Nephron progenitor cell (in vitro differentiated cells): Measurements from ENCODE around the gene FCAMR.
A peak's percentile ranks its signal among the peaks of the same experiment; 100 is the strongest.

ENCODE experiments used
- DNase-seq: peaks from one replicate; pipeline ENCODE4 v3.0.0; 2021
- H3K27ac Mint-ChIP-seq: 2 replicates; pipeline ENCODE4 v1.8.0; 2021; ENCODE audit warnings: mild to moderate bottlenecking, moderate library complexity, mixed read lengths
- H3K27me3 Mint-ChIP-seq: 2 replicates; pipeline ENCODE4 v1.8.0; 2021; ENCODE audit warnings: mild to moderate bottlenecking, low read depth, mixed read lengths; ENCODE audit not compliant: poor library complexity
- H3K36me3 Mint-ChIP-seq: 2 replicates; pipeline ENCODE4 v1.8.0; 2021; ENCODE audit warnings: low read depth, mixed read lengths
- H3K4me1 Mint-ChIP-seq: 2 replicates; pipeline ENCODE4 v1.8.0; 2021; ENCODE audit warnings: mixed read lengths
- H3K4me3 Mint-ChIP-seq: 2 replicates; pipeline ENCODE4 v1.8.0; 2021; ENCODE audit warnings: mild to moderate bottlenecking, moderate library complexity, mixed read lengths
- H3K9me3 Mint-ChIP-seq: 2 replicates; pipeline ENCODE4 v1.8.0; 2021; ENCODE audit warnings: mild to moderate bottlenecking, moderate library complexity, mixed read lengths
- CTCF ChIP-seq: fragments of 200-600 bp; sonication (generic); IDR thresholded peaks from 2 replicates; pipeline ENCODE4 v1.5.0; 2021; ENCODE audit warnings: antibody characterized with exemption

FCAMR gene

DNA sequence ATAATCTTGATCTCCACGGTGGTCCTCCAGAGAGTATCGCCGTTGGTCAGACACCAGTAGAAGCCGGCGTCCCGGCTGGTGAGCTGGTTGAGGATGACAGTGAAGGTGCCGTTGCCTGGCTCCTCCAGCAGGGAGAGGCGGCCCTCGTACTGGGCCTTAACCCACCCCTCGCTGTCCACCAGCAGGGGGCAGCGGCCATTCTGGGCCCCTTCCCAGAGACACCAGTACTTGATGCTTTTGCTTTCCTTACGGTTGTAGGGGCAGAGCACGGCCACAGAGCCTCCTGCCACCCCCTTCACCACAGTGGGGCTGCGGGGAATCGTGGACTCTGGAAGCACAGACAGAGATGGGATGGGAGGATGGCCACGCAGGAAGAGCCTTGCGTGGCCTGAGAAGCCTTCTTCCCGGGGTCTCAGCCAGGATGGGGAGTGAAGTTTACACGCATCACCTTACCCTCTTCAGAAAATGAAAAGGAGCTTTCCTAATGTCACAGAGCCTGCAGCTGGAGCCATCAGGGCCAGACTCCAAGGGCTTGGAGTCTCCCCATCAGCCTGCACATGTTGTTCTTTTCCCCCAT, 34.7 kb downstream of the FCAMR start:
- H3K4me3 Mint-ChIP-seq: no peak overlapping the region
- H3K27me3 Mint-ChIP-seq: peaks cover 24% of the 10 kb centered on the region
- H3K27ac Mint-ChIP-seq: no peak overlapping the region
- H3K4me1 Mint-ChIP-seq: peaks cover 22% of the 10 kb centered on the region
- peak; percentile 61 for TF ChIP-seq CTCF
- H3K36me3 Mint-ChIP-seq: no peaks in the 10 kb centered on the region
- no peaks in the 10 kb centered on the region for H3K9me3 Mint-ChIP-seq
- peak; percentile 49 for DNase-seq

DNA sequence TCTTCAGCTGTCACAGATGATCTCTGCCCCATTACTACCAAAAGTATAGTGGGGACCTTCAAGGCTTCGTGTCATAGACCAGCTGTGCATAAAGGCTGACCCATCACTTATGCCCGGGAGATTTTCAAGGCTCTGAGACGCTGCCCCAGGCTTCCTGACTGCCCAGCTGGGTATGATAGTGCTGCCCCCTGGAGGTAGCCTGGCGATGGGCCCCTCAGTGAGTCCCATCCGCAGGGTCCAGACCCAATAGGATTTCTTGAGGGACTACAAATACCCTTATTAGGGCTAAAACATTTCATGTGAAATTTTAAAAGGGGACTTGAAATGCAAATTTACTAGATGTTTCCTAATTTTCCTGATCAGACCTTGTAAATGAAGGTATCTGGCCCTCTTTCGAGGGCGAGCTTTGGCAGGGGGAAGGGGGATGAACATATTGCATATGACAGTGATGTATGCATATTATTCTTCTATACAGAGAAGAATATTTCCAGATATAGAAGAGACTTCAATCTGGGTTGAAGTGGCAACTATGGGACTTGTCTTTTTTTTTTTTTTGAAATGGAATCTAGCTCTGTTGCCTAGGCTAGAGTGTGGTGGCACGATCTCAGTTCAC, 36.8 kb downstream of the FCAMR start:
- DNase-seq: peak; percentile 25
- Mint-ChIP-seq H3K36me3 (no peaks in the 10 kb centered on the region), H3K27ac (no peak overlapping the region), H3K4me3 (no peak overlapping the region), H3K4me1 (peaks cover 27% of the 10 kb centered on the region), H3K27me3 (peaks cover 28% of the 10 kb centered on the region), H3K9me3 (no peaks in the 10 kb centered on the region)
- peak; percentile 35 for TF ChIP-seq CTCF

- H3K9me3 Mint-ChIP-seq: no peaks in the 10 kb centered on the region
- H3K27me3 Mint-ChIP-seq: peaks cover 21% of the 10 kb centered on the region
- no peak for DNase-seq
- peak overlapping the region; percentile 89 for H3K27ac Mint-ChIP-seq
- H3K4me3 Mint-ChIP-seq: no peak overlapping the region
- TF ChIP-seq CTCF: no peak
- no peaks in the 10 kb centered on the region for H3K36me3 Mint-ChIP-seq
- peaks cover 27% of the 10 kb centered on the region for H3K4me1 Mint-ChIP-seq
Observed at GRCh38 chr1:206932177-206932576, 38.1 kb downstream of the FCAMR start.

GRCh38 chr1:206931709-206932108, 38.6 kb downstream of the FCAMR start:
- Mint-ChIP-seq H3K4me3 (no peak overlapping the region), H3K27me3 (peaks cover 21% of the 10 kb centered on the region), H3K27ac (peak overlapping the region; percentile 89), H3K4me1 (peaks cover 27% of the 10 kb centered on the region), H3K9me3 (no peaks in the 10 kb centered on the region), H3K36me3 (no peaks in the 10 kb centered on the region)
- no peak for TF ChIP-seq CTCF
- DNase-seq: no peak

- H3K4me3 Mint-ChIP-seq: no peak overlapping the region
- peaks cover 27% of the 10 kb centered on the region for H3K4me1 Mint-ChIP-seq
- no peaks in the 10 kb centered on the region for H3K36me3 Mint-ChIP-seq
- no peak for DNase-seq
- H3K27me3 Mint-ChIP-seq: peaks cover 17% of the 10 kb centered on the region
- H3K9me3 Mint-ChIP-seq: no peaks in the 10 kb centered on the region
- H3K27ac Mint-ChIP-seq: peak overlapping the region; percentile 68
- no peak for TF ChIP-seq CTCF
Observed at GRCh38 chr1:206930210-206930798, 40.0 kb downstream of the FCAMR start.

- H3K4me1 Mint-ChIP-seq: peaks cover 27% of the 10 kb centered on the region
- H3K36me3 Mint-ChIP-seq: no peaks in the 10 kb centered on the region
- no peak for TF ChIP-seq CTCF
- no peak overlapping the region for H3K4me3 Mint-ChIP-seq
- H3K27me3 Mint-ChIP-seq: peaks cover 17% of the 10 kb centered on the region
- no peaks in the 10 kb centered on the region for H3K9me3 Mint-ChIP-seq
- DNase-seq: no peak
- H3K27ac Mint-ChIP-seq: no peak overlapping the region
Observed at GRCh38 chr1:206929524-206929923, 40.7 kb downstream of the FCAMR start.
